ENCODE measurements around the gene NR1D2.
"Not testable (repeated sequence)": the region's sequence is repeated elsewhere in the genome, so short reads cannot be mapped to it uniquely, and the experiment has no call there.

NR1D2 gene

GRCh38 chr3:24005669-24006068 is 60.6 kb downstream of the NR1D2 start:
- no peak for DNase-seq (ENCODE audit: low read depth)

- not testable (repeated sequence) for DNase-seq (ENCODE audit: low read depth)
Measured at GRCh38 chr3:24010834-24011233, 65.7 kb downstream of the NR1D2 start.

GRCh38 chr3:24012589-24013269 is 67.6 kb downstream of the NR1D2 start:
- no peak for DNase-seq (ENCODE audit: low read depth)

GRCh38 chr3:24017305-24017704 is 72.2 kb downstream of the NR1D2 start:
- DNase-seq (ENCODE audit: low read depth): no peak

- DNase-seq (ENCODE audit: low read depth): no peak
Measured at GRCh38 chr3:24018784-24019570, 73.9 kb downstream of the NR1D2 start.

GRCh38 chr3:24019585-24019984 is 74.5 kb downstream of the NR1D2 start:
- no peak for DNase-seq (ENCODE audit: low read depth)

GRCh38 chr3:24020036-24020691 is 75.1 kb downstream of the NR1D2 start:
- DNase-seq (ENCODE audit: low read depth): no peak

- DNase-seq (ENCODE audit: low read depth): no peak
Measured at GRCh38 chr3:24023197-24023596, 78.1 kb downstream of the NR1D2 start.

GRCh38 chr3:24025805-24026204 is 80.7 kb downstream of the NR1D2 start:
- DNase-seq (ENCODE audit: low read depth): no peak

- not testable (repeated sequence) for DNase-seq (ENCODE audit: low read depth)
Measured at GRCh38 chr3:24026665-24027064, 81.6 kb downstream of the NR1D2 start.

- no peak for DNase-seq (ENCODE audit: low read depth)
Measured at GRCh38 chr3:24027946-24028345, 82.9 kb downstream of the NR1D2 start.

Data from stimulated activated CD8-positive, alpha-beta memory T cell treated with anti-CD3 and anti-CD28 coated beads, Interleukin-4, amount 100 ng/mL, for 24 hours (primary cell).